RWPE1 (cell line): ENCODE measurements around the gene MUC2.

ENCODE experiments used
- CTCF ChIA-PET: fragments of 350-600 bp; sonication (Branson Sonifier 250); formaldehyde crosslinking; extraction: SDS; loops from one replicate; lab custom pipeline; 2021; lab: Yijun Ruan, JAX
- POLR2A ChIA-PET: fragments of 400-600 bp; formaldehyde crosslinking; extraction: SDS; loops from one replicate; lab custom pipeline; 2020; ENCODE audit warnings: antibody characterized with exemption; ENCODE audit not compliant: low non-redundant PET; lab: Yijun Ruan, JAX
- DNase-seq: peaks from one replicate; pipeline ENCODE4 v3.0.0; 2012; ENCODE audit warnings: low spot score
- H3K27ac ChIP-seq: fragments of 450-650 bp; 2 replicates; pipeline ENCODE4 v1.5.1; 2017
- CTCF ChIP-seq: fragments of 450-650 bp; conservative IDR thresholded peaks from 2 replicates; pipeline ENCODE4 v1.5.1; 2017; ENCODE audit warnings: low read depth, mild to moderate bottlenecking

MUC2 gene

DNA sequence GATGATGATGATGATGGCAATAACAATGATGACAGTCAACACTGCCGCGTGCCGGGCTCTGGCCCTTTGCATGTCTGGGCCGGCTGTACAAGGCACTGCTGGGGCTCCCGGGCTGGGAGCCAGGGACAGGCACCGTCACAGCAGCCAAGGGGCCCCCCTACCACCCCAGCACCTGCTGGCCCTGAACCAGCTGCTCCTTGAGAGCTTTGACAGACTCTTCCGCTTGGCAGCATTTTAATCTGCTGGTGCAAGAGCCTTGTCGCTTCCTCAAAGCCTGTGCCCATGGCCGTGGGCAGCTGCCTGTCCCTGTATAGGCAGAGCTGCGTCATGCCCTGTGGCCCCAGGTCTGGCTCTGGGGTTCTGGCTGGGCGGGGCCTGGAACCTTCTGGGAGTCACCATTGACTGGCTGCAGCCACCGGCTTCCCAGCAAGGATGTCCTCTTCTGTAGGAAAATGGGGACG, 25.2 kb upstream of the MUC2 start:
- no peak for TF ChIP-seq CTCF
- no peak for DNase-seq
- ChIA-PET POLR2A (no interaction called here), CTCF (interaction anchor here (0.7 kb wide), 1 partner anchor 12 kb away, joined by 4 read pairs; no protein-coding TSS in a partner anchor)
- H3K27ac ChIP-seq: peak overlapping the region; percentile 27

DNA sequence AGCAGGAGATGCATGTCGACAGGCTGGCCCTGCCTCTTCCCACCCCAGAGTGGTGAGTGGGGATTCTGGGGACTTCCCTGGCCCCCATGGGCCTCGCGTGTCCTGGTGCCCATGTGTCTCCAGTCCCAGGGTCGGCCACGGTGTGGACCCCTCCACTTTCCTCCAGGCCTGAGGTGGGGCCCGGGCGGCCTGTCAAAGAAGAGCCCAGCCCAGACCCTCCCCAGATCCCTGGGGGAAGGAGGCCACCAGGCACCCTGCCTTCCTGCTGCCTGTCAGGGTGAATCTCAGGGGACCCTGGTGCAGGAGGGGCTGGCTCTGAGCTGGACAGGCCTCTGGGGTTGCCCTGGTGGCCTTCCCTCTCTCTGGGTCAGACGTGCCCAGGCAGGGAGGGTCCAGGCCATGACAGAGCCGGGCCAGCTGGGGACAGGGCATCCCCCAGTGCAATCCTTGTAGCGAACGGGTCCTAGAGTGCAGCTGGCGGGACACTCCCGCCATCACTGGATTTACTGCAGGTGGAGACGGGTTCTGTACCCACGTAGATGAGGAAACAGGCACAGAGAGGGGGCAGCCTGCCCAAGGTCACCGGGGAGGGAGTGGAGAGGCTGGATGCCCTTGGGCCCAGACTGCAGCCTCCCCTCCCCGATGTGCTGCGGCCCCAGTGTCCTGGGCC, 24.6 kb upstream of the MUC2 start:
- DNase-seq: no peak
- no peak for TF ChIP-seq CTCF
- POLR2A ChIA-PET: no interaction called here
- CTCF ChIA-PET: interaction anchor here (0.5 to 1.8 kb wide), 10 partner anchors 8 to 201 kb away, joined by 3 to 7 read pairs (median 4); no protein-coding TSS in a partner anchor
- H3K27ac ChIP-seq: peak overlapping the region; percentile 27

- peak; percentile 94 for TF ChIP-seq CTCF
- ChIA-PET POLR2A (interaction anchor here (0.6 kb wide), 1 partner anchor 125 kb away, joined by 4 read pairs; the partner anchor contains the start of gene AP2A2), CTCF (interaction anchor here (0.5 to 1.8 kb wide), 15 partner anchors 9 to 254 kb away, joined by 3 to 7 read pairs (median 3); no protein-coding TSS in a partner anchor)
- DNase-seq: peak; percentile 89
- peak overlapping the region; percentile 13; the same call in 1 of the 2 replicates for H3K27ac ChIP-seq
Observed at GRCh38 chr11:1050581-1051355, 23.9 kb upstream of the MUC2 start.

GRCh38 chr11:1051356-1052132, 23.1 kb upstream of the MUC2 start:
- H3K27ac ChIP-seq: peak overlapping the region; percentile 13; the same call in 1 of the 2 replicates
- CTCF ChIA-PET: interaction anchor here (0.5 to 1.8 kb wide), 14 partner anchors 10 to 255 kb away, joined by 3 to 7 read pairs (median 3); no protein-coding TSS in a partner anchor
- DNase-seq: no peak

More at GRCh38 chr11:1051356-1052132, 23.1 kb upstream of the MUC2 start:
- POLR2A ChIA-PET: interaction anchor here (0.6 kb wide), 1 partner anchor 126 kb away, joined by 4 read pairs; the partner anchor contains the start of gene AP2A2
- peak; percentile 42; the same call in 1 of the 2 replicates for TF ChIP-seq CTCF
